Activated CD4-positive, alpha-beta T cell treated with anti-CD3 and anti-CD28 coated beads, Interleukin-2, Interleukin-4, amounts not matched to agents 100 ng/mL and 50 ng/mL, durations not matched to agents 16 hours and 8 hours (primary cell): Measurements from ENCODE around the gene RBM28.

Experiments used
- DNase-seq: peaks from one replicate; pipeline ENCODE4 v3.0.0-alpha.2; 2020; ENCODE audit warnings: low spot score

Gene RBM28, protein sequence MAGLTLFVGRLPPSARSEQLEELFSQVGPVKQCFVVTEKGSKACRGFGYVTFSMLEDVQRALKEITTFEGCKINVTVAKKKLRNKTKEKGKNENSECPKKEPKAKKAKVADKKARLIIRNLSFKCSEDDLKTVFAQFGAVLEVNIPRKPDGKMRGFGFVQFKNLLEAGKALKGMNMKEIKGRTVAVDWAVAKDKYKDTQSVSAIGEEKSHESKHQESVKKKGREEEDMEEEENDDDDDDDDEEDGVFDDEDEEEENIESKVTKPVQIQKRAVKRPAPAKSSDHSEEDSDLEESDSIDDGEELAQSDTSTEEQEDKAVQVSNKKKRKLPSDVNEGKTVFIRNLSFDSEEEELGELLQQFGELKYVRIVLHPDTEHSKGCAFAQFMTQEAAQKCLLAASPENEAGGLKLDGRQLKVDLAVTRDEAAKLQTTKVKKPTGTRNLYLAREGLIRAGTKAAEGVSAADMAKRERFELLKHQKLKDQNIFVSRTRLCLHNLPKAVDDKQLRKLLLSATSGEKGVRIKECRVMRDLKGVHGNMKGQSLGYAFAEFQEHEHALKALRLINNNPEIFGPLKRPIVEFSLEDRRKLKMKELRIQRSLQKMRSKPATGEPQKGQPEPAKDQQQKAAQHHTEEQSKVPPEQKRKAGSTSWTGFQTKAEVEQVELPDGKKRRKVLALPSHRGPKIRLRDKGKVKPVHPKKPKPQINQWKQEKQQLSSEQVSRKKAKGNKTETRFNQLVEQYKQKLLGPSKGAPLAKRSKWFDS

DNA sequence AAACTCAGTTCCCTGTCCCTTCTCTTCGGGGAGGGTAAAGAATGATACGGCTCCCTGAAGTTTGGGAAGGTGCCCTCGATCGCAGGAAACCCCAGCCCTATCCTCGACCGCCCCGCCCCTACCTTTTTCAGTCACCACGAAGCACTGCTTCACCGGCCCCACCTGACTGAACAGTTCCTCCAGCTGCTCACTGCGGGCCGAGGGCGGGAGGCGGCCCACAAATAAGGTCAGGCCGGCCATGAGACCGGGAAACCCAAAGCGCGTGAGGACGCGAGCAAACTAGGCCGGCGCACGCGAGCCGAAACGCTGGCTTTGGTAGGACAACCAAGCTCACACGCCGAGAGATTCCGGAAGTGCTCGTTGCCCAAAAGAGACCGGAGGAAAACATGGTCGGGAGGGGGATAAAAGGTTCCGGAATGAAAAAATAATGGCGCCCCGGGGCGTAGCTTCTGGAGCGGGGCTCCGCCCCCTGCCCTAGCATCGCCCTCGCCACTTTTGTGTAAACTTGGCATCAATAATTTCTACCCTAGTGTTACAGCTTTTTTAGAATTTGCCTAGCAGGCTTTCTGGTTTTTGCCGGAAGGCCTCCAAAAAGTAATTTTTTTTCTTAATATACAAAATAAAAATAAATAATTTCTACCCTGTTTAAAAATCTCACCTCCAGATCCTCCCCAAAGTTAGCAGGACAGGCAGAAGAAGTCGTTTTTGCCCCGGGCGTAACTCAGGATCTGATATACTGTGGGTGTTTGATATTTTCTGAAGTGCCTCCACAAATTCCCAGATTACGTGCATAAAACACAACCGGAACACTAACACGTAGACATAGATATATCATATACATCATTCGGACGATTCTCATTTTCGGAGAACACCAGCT is at the start of gene RBM28:
RBM28 (minus strand) TSS at position 355 of the 877 bp plus-strand sequence; CDS start at position 240, 115 bp downstream.
- DNase-seq, result peak; percentile 90

DNA sequence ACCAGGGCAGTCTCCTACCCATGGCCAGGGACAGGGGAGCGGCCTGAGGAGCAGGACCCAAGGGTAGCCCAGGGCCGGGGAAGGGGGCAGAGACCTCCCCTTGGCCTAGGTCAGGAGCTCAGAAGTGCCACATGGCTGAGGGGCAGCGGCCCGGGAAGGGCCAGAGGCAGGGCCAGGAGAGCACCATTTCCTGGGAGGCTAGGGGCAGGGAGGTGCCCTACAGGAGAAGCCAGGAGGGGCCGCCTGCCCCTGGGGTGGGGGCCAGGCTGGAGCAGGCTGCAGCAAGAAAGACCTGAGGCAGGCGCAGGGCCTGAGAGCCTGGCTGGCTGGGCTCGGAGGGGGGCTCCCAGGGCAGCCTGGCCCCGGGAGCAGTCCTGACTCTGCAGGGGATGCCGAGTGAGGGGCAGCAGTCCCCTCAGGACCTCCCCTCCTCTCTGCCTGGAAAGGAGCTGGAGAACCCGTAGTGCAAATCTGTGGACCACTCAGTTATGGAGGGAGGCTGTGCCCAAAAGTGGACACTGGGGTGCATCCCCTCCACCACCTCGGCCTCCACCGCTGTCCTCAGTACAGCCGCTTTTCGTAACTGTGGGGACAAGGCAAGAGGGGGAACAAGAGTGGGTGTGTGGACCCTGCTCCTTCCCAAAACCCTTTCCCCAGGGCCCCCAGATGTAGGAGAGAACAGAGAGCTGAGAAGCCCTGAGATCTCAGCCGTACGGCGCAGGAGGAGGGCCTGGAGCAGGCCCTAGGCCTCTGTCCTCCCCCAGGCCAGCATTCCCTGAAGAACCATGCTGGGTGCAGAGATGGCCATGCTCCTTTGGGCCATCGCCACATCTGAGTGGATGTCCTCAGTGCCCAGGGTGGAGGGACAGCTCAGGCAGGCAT is 49.0 kb upstream of the RBM28 start:
- no peak for DNase-seq

DNA sequence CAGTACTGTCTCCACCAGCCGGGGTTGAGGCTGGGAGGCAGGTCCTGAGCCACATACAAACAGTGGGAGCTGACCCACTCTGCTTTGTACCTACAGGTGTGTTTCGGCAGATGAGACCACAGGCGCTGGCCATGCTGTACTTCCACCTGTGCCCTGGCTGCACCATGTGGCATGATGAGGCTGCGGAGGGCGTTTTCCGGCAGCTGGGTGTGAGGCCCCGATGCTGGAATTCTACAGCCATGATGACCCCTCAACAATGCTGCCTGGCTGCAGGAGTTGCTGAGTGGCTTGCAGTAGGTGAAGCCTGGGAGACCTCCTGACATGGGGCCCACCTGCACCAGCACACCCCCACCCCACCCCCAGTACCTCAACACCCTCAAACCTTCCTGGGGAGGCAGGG is 48.1 kb upstream of the RBM28 start:
- no peak for DNase-seq

DNA sequence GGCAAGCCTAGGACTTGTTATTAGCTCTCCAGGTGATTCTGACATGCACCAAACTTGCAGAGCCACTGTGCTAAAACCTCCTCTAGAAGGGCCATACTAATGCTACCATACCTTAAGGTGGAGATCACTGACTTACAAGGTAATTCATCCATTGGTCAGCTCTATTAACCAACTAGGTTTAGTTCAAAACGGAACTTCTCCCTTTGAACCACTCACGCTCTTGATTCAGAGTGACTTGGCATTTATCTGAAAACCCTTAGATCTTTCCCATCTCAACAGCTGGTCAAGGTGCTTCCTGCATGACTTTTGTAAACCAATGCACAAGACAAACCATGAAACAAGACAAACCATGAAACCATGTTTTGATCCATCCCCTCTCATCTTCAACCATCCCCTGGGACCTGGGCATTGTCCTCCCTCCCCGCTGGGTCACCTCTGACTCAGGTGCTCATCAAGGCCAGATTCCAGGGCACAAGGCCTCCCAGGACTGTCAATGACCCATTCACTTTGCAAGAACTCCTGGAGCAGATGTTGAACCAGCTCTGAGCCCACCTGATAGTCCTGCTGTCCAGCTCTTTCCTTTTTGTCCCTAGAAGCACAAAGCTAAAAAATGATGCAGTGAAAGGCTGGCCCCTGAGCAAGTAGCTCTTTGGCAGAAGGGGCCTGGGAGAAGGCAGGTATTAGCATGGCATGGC is 47.3 kb upstream of the RBM28 start:
- DNase-seq, result no peak

DNA sequence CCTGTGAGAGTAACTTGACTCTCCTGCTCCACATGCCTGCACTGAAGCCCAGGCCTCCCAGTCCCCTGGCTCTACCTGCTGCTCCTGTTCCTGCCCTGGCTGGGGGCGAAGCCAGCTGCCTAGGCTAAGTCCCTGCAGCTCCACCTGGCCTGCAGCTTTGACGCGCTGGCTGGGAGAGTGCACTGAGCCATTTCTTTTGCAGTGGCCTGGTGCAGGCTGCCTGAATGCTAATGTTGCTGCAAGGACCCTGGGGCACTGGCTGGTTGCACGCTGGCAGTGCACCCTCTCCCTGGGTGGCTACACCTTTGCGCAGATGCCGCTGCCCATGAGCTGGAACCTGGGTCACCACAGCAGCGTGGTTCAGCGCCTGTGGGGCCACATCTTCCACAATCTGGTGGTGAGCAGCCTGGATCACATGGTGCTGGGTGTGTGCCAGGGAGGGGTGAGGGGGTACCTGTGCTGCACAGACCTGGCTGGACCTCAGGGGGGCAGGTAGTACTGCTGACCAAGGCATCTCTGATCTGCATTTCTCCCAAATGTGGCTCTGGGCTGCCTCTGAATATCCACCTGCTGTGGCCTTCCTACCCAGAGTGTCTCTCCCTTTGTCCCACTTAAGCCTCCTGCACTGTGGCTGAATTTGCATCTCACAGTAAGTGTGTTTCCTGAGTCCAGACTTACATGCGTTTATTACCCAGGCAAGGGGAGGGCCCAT is 46.1 kb upstream of the RBM28 start:
- no peak for DNase-seq

DNA sequence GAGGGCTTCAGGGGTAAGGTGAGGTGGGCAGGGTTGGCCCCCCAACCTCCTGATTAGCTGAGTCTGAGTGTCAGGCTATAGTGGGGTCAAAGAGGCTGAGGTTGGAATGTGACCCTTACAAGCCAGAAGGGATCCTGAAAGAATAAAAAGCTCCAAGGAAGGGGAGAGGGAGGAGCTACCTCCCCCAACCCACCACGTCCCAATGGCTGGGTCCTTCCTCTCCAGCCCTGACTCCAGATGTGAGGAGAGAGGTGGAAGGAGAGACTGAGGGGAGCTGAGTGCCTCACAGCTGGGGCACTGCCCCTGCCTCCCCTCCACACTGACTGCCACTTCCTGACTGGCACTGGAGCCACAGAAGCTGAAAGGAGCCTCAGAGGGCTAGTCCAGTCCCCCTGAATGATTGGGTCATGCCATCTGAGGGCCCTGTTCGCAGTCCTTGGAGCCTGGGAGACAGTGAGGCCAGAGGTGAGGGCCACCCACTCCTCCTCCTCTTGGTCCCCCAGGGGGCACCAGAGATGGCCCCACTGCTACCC is 45.4 kb upstream of the RBM28 start:
- DNase-seq, result no peak

DNA sequence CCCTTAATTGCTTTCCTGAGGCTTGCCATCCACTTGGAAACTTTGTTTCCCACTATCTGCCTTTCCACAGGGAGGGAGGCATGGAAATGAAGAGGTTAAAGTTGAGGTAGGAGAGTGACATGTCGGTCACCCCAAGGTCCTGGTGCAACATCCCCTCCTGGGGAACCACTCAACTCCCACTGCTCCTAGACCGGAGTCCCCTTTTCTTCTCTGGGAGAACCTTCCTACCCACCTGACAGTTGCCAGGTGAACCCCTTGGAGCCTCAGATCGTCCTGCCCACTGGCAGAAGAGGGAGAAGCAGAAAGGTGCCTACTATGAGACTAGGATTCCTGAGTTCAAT is 44.4 kb upstream of the RBM28 start:
- no peak for DNase-seq

DNA sequence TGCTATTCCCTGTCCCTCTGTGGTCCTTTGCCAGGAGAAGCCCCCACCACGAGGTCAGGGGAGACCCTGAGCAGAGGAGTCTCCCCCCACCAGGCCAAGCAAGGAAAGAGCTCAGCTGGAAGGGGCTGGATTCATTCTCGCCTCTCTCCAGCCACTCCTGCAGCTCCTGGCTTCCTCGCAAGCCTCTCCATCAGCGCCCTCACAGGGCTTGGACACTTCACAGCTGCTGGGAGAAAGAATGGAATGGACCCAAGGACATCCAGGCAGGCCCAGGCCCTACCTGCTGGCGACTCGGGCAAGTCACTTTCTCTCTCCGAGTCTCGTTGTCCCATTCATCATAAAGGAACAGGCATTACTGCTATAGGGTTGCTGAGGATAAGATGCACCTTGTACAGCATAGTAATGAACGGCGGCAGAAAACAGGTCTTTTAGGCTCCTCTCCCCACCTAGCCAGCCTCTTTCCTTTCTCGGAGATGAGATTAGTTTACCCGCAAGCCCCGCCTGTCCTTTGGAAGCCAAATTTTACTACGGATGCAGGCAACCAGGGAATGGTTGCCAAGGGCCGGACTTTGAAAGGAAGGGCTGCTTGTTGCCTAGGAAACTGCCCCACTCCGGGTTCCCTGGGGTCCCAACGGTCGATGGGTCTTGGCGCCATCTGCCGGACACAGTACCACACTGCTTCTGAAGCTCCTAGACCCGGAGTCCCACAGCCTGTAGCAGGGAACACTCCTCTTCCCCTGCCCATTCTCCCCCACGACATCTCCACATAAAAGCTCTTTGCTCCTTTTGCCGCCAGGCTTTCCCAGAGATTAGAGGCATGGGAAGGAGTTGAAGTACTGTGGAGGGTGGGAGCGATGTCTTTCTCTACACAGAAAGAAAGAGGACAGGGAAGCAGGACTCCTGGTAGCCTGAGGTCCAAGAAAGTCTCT is 43.8 kb upstream of the RBM28 start:
- DNase-seq, result peak; percentile 68

DNA sequence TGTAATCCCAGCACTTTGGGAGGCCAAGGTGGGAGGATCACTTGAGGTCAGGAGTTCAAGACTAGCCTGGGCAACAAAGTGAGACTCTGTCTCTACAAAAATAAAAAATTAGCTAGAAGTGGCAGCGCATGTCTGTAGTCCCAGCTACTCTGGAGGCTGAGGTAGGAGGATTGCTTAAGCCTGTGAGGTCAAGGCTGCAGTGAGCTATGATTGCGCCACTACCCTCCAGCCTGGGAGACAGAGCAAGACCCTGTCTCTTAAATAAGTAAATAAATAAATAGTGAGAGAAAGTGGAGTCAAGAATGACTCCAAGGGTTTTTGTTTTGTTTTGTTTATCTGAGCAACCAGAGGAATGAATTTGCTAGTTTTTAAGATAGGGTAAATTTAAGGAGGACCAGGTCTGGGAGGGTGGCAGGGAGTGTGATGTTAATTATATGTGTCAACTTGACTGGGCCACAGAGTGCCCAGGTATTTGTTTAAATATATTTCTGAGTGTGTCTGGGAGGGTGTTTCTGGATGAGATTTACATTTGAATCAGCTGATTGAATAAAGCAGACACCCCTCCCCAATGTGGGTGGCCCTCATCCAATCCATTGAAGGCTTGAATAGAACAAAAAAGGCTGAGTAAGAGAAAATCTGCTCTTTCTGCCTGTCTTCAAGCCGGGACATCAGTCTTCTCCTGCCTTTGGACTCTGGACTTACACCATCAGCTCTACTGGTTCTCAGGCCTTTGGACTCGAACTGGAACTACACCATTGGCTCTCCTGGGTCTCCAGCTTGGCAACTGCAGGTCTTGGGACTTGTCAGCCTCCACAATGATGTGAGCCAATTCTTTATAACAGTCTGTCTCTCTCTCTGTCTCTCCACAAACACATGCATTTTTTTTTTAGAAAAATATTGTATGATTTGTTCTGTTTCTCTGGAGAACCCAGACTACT is 42.5 kb upstream of the RBM28 start:
- DNase-seq, result no peak

DNA sequence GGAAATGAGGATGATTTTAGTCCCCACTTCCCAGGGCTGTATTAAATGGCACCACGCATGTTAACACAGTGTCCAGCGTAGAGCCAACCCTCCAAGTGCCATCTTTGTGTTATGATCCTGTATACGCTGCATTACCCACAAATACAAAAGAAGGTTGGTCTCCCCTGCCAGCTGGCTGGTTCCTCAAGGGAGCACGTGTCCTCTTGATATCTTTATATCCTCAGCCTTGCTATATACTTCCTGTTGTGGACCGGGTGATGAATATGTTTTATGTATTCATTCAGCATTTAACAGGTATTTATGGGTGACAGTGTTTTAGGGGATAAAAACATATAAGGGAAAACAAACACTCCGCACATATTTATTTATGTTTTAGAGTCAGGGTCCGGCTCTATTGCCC is 41.0 kb upstream of the RBM28 start:
- no peak for DNase-seq

DNA sequence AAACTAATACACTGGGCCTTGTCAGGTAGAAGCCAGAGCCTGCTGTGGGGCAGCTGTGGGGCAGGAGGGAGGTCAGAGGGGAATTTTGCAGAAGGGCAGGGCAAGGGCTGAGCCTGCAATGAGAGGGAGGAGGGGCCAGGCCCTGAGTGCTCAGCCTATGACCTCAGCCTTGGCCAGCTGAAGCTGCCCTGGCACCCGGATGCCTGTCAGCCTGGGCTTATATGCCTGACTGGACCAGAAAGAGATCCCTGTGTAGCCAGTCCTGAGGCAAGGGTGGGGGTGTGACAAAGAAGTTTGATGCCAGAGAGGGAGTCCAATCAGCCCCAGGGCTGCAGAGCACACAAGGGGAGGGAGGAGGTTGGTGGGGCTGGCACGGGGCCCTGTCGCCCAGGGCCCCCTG is 40.1 kb upstream of the RBM28 start:
- DNase-seq, result no peak

DNA sequence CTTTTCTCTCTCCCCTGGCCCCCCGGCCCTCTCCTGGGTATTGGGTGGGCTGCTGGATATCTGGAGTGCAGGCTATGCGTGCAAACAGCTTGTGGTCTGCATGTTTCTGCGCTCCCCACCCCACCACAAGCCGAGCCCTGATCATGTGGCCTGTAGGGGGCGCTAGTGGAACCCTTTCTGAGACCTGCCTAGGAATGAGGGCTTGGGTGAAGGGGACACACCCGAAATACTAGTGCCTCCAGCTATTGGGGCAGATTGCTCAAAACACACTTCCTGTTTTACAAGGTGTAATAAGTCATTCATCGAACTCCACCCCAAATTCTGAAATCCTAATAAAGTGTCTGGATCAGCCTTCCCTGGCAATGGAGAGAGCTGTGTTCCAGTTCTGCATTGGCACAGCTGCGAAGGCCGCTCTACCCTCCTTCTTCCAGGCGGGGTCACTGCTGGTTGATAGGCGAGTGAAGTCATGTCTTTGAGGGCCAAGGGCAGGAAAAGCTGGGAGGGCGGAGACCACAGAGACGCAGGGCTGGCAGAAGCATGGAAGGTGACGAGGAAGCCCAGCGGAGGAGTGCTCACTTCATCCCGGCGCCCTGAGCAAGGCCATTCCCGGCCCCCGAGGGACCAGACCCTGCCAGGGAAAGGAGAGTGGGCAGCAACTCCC is 37.6 kb upstream of the RBM28 start:
- DNase-seq, result peak; percentile 43

DNA sequence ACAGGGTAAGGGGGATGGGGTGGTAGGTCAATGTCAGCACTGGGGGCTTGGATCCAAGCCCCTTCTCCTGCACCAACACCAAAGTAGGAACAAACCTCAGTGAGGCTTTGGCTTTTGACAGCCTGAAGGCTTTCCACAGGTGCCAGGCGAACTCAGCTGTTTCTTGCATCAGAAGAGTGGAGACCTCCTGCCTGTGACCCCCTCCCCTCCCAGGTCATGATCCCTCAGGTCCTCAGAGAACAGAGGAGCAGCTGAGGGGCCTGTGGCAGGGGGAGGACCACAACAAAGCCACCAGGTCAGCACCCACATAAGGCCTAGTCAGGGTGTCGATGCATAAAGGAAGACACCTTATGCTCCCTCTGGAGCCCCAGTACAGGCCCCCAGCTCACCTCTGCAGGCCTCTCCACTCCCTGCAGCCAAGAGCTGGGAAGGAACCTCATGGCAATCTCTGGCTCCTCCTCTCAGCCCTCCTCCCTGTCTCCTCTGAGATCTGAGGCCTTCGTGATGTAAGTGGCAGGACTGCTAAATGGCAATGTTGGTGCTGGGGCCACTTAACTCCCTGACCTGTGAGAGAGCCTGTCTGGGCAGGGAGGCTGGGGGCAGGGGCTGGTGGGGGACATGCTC is 36.9 kb upstream of the RBM28 start:
- DNase-seq, result no peak

DNA sequence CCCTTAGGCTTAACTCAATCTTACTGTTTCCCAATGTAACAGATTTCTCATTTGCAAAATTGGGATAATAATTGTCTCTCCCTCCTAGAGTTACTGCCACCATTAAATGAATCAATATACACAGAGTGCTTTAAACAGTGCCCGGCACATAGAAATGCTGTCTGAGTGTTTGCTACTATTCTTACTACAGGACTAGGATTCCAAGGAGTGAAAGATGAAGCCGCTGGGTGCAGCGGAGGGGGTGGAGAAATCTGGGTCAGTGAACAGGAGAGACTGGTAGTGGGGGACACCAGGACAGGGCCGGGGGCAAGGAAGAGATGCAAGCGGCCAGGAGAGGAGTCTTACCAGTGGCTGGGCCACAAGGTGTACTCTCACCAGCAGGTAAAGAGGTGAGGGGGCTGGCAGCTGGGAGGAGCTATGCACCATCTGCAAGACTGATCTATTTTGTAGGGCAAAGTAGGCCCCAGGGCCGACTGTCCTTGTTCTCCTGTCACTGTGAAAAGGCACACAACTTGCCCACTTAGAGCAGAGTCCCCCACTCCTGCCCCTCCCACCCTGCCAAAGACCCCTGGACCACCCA is 36.3 kb upstream of the RBM28 start:
- DNase-seq, result no peak

DNA sequence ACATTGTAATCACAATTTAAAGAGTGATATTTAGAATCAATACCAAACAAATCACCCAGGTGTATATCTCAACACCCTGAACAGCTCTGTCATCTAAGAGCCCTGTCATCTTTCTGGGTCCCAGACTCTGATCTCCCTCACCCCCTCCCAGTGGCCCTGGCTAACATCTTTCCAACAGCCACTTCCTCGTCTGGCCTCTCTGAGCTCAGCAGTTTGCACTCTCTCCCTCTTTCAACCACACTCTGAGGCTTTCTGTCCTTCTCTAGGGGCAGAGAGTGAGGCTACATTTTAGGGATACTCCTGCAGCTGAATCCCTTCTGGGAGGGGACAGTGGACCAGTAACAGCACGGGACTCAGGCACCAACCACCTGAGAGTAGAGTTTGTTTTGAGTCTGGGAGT is 34.9 kb upstream of the RBM28 start:
- no peak for DNase-seq

DNA sequence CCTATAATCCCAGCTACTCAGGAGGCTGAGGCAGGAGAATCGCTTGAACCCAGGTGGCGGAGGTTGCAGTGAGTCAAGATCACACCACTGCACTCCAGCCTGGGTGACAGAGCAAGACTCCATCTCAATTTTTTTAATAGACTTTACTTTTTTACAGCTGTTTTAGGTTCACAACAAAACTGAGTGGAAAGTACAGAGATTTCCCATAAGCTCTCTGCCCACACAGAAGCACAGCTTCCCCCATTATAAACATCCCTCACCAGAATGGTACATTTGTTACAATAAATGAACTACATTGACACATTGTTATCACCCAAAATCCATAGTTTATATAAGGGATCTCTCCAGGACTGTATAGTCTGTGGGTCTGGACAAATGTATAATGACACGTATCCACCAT is 32.4 kb upstream of the RBM28 start:
- DNase-seq, result no peak
